PFSK-1 (cell line): ENCODE measurements around the gene TLCD2.

ENCODE experiments used
- FOXP2 ChIP-seq: optimal IDR thresholded peaks from 2 replicates; pipeline ENCODE3; 2011; ENCODE audit warnings: borderline replicate concordance, control low read depth, inconsistent platforms; ENCODE audit not compliant: insufficient read depth; ENCODE audit errors: extremely low read length, extremely low read depth
- POLR2AphosphoS5 ChIP-seq: IDR thresholded peaks from 2 replicates; pipeline ENCODE4 v1.6.1; 2012; ENCODE audit warnings: low read depth, mild to moderate bottlenecking, control low read depth, low read length, moderate library complexity
- SIN3A ChIP-seq: IDR thresholded peaks from 2 replicates; pipeline ENCODE4 v1.6.1; 2012; ENCODE audit warnings: mild to moderate bottlenecking, low read length, moderate library complexity, borderline replicate concordance; ENCODE audit not compliant: insufficient read depth
- TAF1 ChIP-seq: IDR thresholded peaks from 2 replicates; pipeline ENCODE4 v1.6.1; 2012; ENCODE audit warnings: low read length, control low read depth, borderline replicate concordance; ENCODE audit not compliant: insufficient read depth
- TF ChIP-seq, protein P1 (sequence below), 2 experiments: IDR thresholded peaks; 2 replicates each; pipeline versions ENCODE4 v1.6.1 to v1.8.0; 2011 to 2012; ENCODE audit warnings: low read depth in 2 of 2, low read length in 2 of 2, control low read depth in 1 of 2, inconsistent platforms in 1 of 2, mild to moderate bottlenecking in 1 of 2, moderate library complexity in 1 of 2; ENCODE audit not compliant: insufficient read depth in 1 of 2

Gene TLCD2

DNA sequence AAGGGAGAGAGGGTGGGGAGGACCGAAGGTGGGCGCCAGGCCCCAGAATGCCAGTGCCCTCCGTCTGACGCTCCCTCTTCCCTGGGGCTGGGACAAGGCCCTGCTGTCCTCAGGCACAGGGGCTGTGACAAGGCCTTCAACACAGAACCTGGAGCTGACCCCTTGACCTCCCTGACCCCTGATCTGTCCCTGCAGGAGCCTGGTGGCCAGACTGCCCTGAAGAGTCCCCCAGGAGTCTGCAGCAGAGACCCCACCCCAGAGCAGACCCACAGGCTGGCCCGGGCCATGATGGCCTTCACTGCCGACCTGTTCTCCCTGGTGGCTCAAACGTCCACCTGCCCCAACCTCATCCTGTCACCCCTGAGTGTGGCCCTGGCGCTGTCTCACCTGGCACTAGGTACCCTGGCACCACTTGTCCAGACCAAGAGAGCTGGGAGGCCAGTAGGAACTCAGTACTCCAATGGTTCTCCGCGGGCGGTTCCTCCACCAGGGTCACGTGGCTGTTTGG is 35.4 kb upstream of the TLCD2 start:
- TF ChIP-seq FOXP2 (no peak), TAF1 (no peak), POLR2AphosphoS5 (no peak), SIN3A (no peak)
- TF ChIP-seq, protein P1, sequence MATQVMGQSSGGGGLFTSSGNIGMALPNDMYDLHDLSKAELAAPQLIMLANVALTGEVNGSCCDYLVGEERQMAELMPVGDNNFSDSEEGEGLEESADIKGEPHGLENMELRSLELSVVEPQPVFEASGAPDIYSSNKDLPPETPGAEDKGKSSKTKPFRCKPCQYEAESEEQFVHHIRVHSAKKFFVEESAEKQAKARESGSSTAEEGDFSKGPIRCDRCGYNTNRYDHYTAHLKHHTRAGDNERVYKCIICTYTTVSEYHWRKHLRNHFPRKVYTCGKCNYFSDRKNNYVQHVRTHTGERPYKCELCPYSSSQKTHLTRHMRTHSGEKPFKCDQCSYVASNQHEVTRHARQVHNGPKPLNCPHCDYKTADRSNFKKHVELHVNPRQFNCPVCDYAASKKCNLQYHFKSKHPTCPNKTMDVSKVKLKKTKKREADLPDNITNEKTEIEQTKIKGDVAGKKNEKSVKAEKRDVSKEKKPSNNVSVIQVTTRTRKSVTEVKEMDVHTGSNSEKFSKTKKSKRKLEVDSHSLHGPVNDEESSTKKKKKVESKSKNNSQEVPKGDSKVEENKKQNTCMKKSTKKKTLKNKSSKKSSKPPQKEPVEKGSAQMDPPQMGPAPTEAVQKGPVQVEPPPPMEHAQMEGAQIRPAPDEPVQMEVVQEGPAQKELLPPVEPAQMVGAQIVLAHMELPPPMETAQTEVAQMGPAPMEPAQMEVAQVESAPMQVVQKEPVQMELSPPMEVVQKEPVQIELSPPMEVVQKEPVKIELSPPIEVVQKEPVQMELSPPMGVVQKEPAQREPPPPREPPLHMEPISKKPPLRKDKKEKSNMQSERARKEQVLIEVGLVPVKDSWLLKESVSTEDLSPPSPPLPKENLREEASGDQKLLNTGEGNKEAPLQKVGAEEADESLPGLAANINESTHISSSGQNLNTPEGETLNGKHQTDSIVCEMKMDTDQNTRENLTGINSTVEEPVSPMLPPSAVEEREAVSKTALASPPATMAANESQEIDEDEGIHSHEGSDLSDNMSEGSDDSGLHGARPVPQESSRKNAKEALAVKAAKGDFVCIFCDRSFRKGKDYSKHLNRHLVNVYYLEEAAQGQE (IDR thresholded peaks at IDR 0.05; ENCODE audit: insufficient read depth in 1 of 2, low read depth in 2 of 2, low read length in 2 of 2): no peak

DNA sequence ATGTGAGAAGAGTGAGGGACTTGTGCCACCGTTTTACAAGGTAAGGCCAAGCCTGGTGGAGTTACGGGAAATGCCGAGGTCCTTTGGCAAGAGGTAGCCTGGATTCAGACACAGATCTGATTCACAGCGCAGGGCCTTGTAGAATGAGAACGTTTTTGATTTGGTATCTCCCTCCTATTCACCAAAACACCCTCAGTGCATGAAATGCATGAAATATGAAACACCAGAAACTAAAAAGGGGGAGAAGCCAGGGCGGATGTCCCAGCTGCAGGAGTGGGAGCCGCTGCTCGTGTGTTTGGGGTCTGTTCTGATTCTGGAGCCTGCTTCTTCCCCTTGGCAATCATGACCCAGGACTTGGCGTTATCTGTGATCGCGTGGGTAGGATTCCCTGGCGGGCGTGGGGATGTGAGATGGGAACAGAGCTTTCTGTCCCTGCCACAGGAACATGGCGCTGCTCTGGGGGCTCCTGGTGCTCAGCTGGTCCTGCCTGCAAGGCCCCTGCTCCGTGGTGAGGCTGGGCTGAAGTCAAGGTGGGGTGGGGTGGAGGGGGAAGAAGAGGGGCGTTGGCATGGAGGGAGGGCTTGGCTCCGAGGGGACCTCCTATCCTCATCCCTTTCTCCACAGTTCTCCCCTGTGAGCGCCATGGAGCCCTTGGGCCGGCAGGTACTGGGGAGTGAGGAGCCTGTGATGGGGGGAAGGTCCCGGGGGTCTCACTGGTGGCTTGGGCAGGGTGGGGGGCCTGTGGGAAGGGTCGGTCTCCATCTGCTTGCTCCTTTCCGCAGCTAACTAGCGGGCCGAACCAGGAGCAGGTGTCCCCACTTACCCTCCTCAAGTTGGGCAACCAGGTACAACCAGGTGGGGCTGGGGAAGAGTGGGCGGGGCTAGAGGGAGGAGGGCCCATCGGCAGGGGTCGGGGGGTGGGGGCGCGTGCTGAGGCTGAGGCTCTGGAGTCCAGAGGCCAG is 34.7 kb upstream of the TLCD2 start:
- TF ChIP-seq SIN3A (no peak), TAF1 (no peak), POLR2AphosphoS5 (no peak), FOXP2 (no peak)
- TF ChIP-seq, protein P1 (IDR thresholded peaks at IDR 0.05; ENCODE audit: insufficient read depth in 1 of 2, low read depth in 2 of 2, low read length in 2 of 2): no peak

DNA sequence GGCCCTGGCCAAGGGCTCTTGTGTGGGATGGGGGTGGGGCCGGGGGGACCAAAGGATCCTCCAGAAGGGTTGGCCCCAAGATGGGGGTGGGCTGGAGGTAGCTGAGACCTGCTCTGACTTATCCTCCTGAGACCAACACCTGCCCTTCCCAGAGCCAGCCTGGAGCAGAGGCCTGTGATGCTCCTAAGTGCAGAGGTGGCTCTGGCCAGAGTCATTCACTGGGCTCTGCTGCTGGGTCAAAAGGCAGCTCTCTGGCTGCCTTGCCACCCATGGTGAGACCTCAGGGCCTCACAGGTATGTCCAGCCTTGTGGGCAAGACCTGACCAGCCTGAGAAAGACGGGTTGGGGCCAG is 32.9 kb upstream of the TLCD2 start:
- TF ChIP-seq FOXP2 (no peak), SIN3A (no peak), POLR2AphosphoS5 (no peak), TAF1 (no peak)
- TF ChIP-seq, protein P1 (IDR thresholded peaks at IDR 0.05; ENCODE audit: insufficient read depth in 1 of 2, low read depth in 2 of 2, low read length in 2 of 2): no peak

DNA sequence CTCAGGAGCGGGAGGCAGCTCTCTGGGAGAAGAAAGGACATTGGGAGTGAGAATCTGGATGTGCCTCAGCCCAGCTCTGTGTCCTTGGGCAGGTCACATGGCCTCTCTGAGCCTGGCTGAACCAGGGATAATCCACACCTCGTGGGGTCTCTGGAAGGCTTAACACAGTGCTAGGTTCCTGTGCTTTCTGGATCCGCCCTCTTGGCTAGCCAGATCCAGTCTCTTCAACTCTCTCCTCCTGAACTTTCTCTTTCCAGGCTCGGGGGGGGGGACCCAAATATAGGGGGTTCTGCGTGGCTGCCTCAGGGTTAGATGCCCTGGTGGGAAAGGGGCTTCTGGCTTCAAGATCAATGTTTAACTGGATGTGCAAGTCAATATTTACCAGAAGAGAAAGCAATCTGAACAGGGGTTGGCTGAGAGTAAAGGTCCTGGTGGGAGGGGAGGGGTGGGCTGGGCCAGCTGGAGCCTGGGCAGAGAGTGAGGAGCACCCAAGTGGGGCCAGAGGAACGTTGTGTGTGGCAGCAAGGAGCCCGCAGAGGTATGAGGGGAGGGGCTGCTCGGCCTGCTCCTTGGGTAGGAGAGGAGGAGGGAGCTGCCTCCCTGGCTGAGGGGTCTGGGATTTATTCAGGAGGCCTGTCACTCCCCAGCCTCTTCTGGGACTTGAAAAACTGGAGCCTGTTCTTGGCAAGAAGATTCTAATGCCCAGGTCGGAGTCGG is 32.4 kb upstream of the TLCD2 start, which contains the start of gene SERPINF2:
Gene SERPINF2 (plus strand): TSS at position 501 of the 717 bp plus-strand sequence. CDS start 2,125 bp downstream, outside the sequence.
- TF ChIP-seq TAF1 (no peak), FOXP2 (no peak), POLR2AphosphoS5 (no peak), SIN3A (no peak)
- TF ChIP-seq, protein P1 (IDR thresholded peaks at IDR 0.05; ENCODE audit: insufficient read depth in 1 of 2, low read depth in 2 of 2, low read length in 2 of 2): no peak
